HL-60 (cell line): ENCODE results near the gene PODNL1.
A peak's percentile ranks its signal among the peaks of the same experiment; 100 is the strongest.

Source experiments
- DNase-seq, 2 experiments: peaks; one replicate each; pipeline ENCODE4 v3.0.0-alpha.2; 2010 to 2020; ENCODE audit warnings: low read depth in 1 of 2, low spot score in 1 of 2
- H3K27ac ChIP-seq: fragments of 250-450 bp; sonication (Bioruptor Pico); replicated peaks from 2 replicates; pipeline ENCODE4 v1.5.1; 2020; ENCODE audit warnings: mild to moderate bottlenecking, moderate library complexity
- H3K27me3 ChIP-seq: fragments of 250-450 bp; sonication (Bioruptor Pico); 2 replicates; pipeline ENCODE4 v1.5.1; 2021; ENCODE audit warnings: mild to moderate bottlenecking, moderate library complexity; ENCODE audit not compliant: insufficient read depth, poor library complexity, severe bottlenecking
- H3K4me3 ChIP-seq: replicated peaks from 2 replicates; pipeline ENCODE4 v1.5.1; 2011; ENCODE audit warnings: mild to moderate bottlenecking, control low read depth, low read length; ENCODE audit not compliant: insufficient read depth
- GABPA ChIP-seq: IDR thresholded peaks from 2 replicates; pipeline ENCODE4 v1.6.1; 2012; ENCODE audit warnings: low read depth
- POLR2AphosphoS5 ChIP-seq: IDR thresholded peaks from 2 replicates; pipeline ENCODE4 v1.6.1; 2012; ENCODE audit warnings: low read depth
- SPI1 ChIP-seq: IDR thresholded peaks from 2 replicates; pipeline ENCODE4 v1.6.1; 2012; ENCODE audit warnings: low read depth, mild to moderate bottlenecking, borderline replicate concordance
- TF ChIP-seq, protein P1 (sequence below): IDR thresholded peaks from 2 replicates; pipeline ENCODE4 v1.6.1; 2012; ENCODE audit warnings: low read depth; ENCODE audit not compliant: insufficient replicate concordance
- TF ChIP-seq, protein P2 (sequence below): IDR thresholded peaks from one replicate; pipeline ENCODE4 v1.5.1; 2011; ENCODE audit warnings: low read length, control low read depth, inconsistent platforms; ENCODE audit not compliant: insufficient read depth

Gene PODNL1

DNA sequence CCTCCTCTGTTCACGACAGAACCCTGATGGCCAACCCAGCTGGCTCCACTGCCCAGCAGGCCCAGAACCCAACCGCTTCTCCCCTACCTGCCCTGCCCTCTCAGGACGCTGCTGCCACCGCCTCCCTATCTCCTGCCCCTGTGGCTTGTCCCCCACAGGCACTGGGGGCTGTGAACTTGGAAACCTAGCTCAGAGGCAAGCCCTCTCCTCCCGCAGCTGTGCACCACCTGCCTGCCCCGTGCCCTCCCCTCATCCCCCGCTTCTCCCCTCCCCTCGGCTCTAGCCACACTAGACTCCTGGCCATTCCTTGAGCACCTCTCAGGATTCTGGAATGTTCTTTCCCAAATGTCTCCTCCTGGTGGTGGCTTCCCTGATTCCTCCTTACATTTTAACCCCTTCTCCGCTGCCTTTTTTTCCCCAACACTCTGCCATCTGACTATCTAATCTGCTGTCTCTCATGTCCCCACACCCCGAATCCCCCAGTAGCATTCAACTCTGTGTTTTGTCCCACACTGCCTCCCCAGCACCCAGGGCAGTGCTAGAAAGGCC is 54.6 kb downstream of the PODNL1 start:
- H3K4me3 ChIP-seq, result no peak overlapping the region
- TF ChIP-seq, protein P1, sequence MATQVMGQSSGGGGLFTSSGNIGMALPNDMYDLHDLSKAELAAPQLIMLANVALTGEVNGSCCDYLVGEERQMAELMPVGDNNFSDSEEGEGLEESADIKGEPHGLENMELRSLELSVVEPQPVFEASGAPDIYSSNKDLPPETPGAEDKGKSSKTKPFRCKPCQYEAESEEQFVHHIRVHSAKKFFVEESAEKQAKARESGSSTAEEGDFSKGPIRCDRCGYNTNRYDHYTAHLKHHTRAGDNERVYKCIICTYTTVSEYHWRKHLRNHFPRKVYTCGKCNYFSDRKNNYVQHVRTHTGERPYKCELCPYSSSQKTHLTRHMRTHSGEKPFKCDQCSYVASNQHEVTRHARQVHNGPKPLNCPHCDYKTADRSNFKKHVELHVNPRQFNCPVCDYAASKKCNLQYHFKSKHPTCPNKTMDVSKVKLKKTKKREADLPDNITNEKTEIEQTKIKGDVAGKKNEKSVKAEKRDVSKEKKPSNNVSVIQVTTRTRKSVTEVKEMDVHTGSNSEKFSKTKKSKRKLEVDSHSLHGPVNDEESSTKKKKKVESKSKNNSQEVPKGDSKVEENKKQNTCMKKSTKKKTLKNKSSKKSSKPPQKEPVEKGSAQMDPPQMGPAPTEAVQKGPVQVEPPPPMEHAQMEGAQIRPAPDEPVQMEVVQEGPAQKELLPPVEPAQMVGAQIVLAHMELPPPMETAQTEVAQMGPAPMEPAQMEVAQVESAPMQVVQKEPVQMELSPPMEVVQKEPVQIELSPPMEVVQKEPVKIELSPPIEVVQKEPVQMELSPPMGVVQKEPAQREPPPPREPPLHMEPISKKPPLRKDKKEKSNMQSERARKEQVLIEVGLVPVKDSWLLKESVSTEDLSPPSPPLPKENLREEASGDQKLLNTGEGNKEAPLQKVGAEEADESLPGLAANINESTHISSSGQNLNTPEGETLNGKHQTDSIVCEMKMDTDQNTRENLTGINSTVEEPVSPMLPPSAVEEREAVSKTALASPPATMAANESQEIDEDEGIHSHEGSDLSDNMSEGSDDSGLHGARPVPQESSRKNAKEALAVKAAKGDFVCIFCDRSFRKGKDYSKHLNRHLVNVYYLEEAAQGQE, result no peak
- TF ChIP-seq POLR2AphosphoS5 (no peak), SPI1 (no peak), GABPA (no peak)
- TF ChIP-seq, protein P2, sequence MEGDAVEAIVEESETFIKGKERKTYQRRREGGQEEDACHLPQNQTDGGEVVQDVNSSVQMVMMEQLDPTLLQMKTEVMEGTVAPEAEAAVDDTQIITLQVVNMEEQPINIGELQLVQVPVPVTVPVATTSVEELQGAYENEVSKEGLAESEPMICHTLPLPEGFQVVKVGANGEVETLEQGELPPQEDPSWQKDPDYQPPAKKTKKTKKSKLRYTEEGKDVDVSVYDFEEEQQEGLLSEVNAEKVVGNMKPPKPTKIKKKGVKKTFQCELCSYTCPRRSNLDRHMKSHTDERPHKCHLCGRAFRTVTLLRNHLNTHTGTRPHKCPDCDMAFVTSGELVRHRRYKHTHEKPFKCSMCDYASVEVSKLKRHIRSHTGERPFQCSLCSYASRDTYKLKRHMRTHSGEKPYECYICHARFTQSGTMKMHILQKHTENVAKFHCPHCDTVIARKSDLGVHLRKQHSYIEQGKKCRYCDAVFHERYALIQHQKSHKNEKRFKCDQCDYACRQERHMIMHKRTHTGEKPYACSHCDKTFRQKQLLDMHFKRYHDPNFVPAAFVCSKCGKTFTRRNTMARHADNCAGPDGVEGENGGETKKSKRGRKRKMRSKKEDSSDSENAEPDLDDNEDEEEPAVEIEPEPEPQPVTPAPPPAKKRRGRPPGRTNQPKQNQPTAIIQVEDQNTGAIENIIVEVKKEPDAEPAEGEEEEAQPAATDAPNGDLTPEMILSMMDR, result no peak
- H3K27me3 ChIP-seq, result no peaks in the 10 kb centered on the region
- no peak for DNase-seq
- no peak overlapping the region for H3K27ac ChIP-seq

DNA sequence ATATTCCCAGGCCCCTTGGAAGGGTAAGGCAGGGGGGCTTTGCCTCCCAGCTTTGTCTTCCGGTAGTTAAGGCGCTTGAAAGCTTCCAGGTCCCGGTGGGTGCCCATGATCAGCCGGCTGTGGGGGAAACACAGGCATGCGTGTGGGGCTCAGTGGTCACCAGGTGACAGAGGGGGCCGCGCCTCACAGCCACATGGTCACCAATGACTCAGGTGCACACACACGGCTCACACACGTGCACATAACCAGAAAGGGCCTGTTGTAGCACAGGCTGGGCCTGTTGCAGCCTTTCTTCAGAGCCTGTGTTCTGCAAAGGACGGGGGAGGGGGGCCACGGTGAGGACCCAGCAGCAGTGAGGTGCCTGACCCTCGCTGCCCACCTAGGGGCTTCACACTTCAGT is 55.4 kb downstream of the PODNL1 start:
- TF ChIP-seq, protein P1, result no peak
- no peak for TF ChIP-seq GABPA
- TF ChIP-seq, protein P2, result no peak
- no peak for TF ChIP-seq POLR2AphosphoS5
- TF ChIP-seq SPI1, result no peak
- Histone ChIP-seq H3K27me3 (no peaks in the 10 kb centered on the region), H3K27ac (no peak overlapping the region)

DNA sequence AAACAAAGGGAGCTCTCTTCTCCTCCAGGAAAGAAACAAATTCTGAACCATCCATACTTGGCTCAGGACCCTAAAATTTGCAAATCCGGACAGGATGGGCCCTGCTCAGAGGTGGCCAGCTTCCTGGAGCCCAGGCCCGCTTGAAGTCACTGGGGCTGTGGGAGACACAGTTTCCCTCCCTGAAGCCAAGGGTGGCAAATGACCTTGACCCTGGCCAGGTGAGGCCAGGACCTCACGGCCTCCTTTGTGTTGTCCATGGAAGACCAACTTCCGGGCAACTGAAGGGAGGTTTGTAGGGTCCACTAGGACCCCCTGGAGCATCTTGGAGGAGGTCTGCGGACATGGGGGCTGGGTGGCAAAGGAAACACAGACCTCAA is 55.8 kb downstream of the PODNL1 start:
- H3K4me3 ChIP-seq, result no peak overlapping the region
- DNase-seq, result no peak

More for the DNA sequence above, 55.4 kb downstream of the PODNL1 start:
- no peak for DNase-seq
- no peak overlapping the region for H3K4me3 ChIP-seq

More for the DNA sequence above, 55.8 kb downstream of the PODNL1 start:
- no peaks in the 10 kb centered on the region for H3K27me3 ChIP-seq
- peak overlapping the region; percentile 47 for H3K27ac ChIP-seq
- TF ChIP-seq POLR2AphosphoS5 (no peak), GABPA (no peak), SPI1 (no peak)
- TF ChIP-seq, protein P2, result no peak
- TF ChIP-seq, protein P1, result no peak
